Keratinocyte (primary cell): ENCODE measurements around the gene ARHGAP22. TPM values are rescaled to one million over a fixed set of nuclear protein-coding genes. Genes with fewer than 3 reads are reported as not detected.

ENCODE experiments used
- DNase-seq: peaks from one replicate; pipeline ENCODE4 v3.0.0-alpha.2; 2011; ENCODE audit warnings: low read depth, missing footprints, low spot score
- FAIRE-seq: peaks from 2 replicates; lab custom pipeline; 2011; peaks lifted over from hg19 to GRCh38; lab: Jason Lieb, UNC
- H2AFZ ChIP-seq: 2 replicates; pipeline ENCODE4 v1.6.0; 2012; ENCODE audit warnings: low read length, control low read depth, inconsistent platforms; ENCODE audit not compliant: control insufficient read depth
- H3K27ac ChIP-seq: 2 replicates; pipeline ENCODE4 v1.5.1; 2011; ENCODE audit warnings: low read length; ENCODE audit not compliant: control insufficient read depth, insufficient read depth
- H3K27me3 ChIP-seq: 3 replicates; pipeline ENCODE4 v1.6.0; 2011; ENCODE audit warnings: low read length; ENCODE audit not compliant: control insufficient read depth, insufficient read depth; ENCODE audit errors: extremely low read depth
- H3K36me3 ChIP-seq, 2 experiments: 2 replicates in 1 of 2; 3 replicates in 1 of 2; pipeline ENCODE4 v1.5.1; 2011; ENCODE audit warnings: low read length in 2 of 2, mild to moderate bottlenecking in 1 of 2; ENCODE audit not compliant: control insufficient read depth in 2 of 2, insufficient read depth in 2 of 2; ENCODE audit errors: extremely low read depth in 1 of 2
- H3K4me1 ChIP-seq: 3 replicates; pipeline ENCODE4 v1.5.1; 2011; ENCODE audit warnings: low read length; ENCODE audit not compliant: control insufficient read depth, insufficient read depth; ENCODE audit errors: extremely low read depth
- H3K4me2 ChIP-seq: 3 replicates; pipeline ENCODE4 v1.6.0; 2011; ENCODE audit warnings: low read depth, low read length; ENCODE audit not compliant: control insufficient read depth, insufficient read depth; ENCODE audit errors: extremely low read depth
- H3K4me3 ChIP-seq, 3 experiments: fragments of 200-600 bp in 1 of 3; sonication (generic) in 1 of 3; 2 replicates in 2 of 3; 3 replicates in 1 of 3; pipeline ENCODE4 v1.5.1; 2011 to 2016; ENCODE audit warnings: low read length in 3 of 3, mild to moderate bottlenecking in 3 of 3, control low read depth in 2 of 3, inconsistent platforms in 1 of 3, low read depth in 1 of 3, mixed read lengths in 1 of 3, mixed run types in 1 of 3, moderate library complexity in 1 of 3; ENCODE audit not compliant: control insufficient read depth in 2 of 3, insufficient read depth in 2 of 3; ENCODE audit errors: extremely low read depth in 1 of 3
- H3K79me2 ChIP-seq: 2 replicates; pipeline ENCODE4 v1.6.0; 2012; ENCODE audit warnings: low read length; ENCODE audit not compliant: control insufficient read depth, insufficient read depth
- H3K9ac ChIP-seq: 3 replicates; pipeline ENCODE4 v1.6.0; 2011; ENCODE audit warnings: low read length; ENCODE audit not compliant: control insufficient read depth, insufficient read depth; ENCODE audit errors: extremely low read depth
- H3K9me1 ChIP-seq: 3 replicates; pipeline ENCODE4 v1.6.0; 2011; ENCODE audit warnings: low read length; ENCODE audit not compliant: control insufficient read depth, insufficient read depth; ENCODE audit errors: extremely low read depth
- H3K9me3 ChIP-seq: 2 replicates; pipeline ENCODE4 v1.5.1; 2012; ENCODE audit warnings: low read depth, low read length; ENCODE audit not compliant: control insufficient read depth
- H4K20me1 ChIP-seq: 3 replicates; pipeline ENCODE4 v1.6.0; 2011; ENCODE audit warnings: low read length; ENCODE audit not compliant: control insufficient read depth, insufficient read depth; ENCODE audit errors: extremely low read depth
- EZH2 ChIP-seq: IDR thresholded peaks from one replicate; pipeline ENCODE4 v1.6.1; 2012; ENCODE audit warnings: inconsistent platforms, mild to moderate bottlenecking, low read length, moderate library complexity
- dilution Hi-C: fragments of 300-500 bp; cut with MboI; formaldehyde crosslinking; loops from one replicate; pipeline ENCODE4 v1.7.0; 2020; ENCODE audit warnings: low sequenced_read_pairs; ENCODE audit not compliant: extremely low pct_ligation_motif_present
- polyA plus RNA-seq, 5 experiments: library from polyadenylated mRNA; depleted of rRNA in 3 of 5; stranded (reverse) in 3 of 5; stranded (forward) in 1 of 5; unstranded in 1 of 5; fragments of >200 nt; gene quantifications; 1 replicate in 1 of 5; 2 replicates in 3 of 5; 3 replicates in 1 of 5; pipeline versions ENCODE4 v1.2.1 to v1.2.3, GENCODE V29; 2011 to 2012; ENCODE audit warnings: missing spikeins in 2 of 5, low read depth in 1 of 5, low replicate concordance in 1 of 5
- TF ChIP-seq, protein P1 (sequence below), 3 experiments: IDR thresholded peaks in 1 of 3; conservative IDR thresholded peaks in 1 of 3; optimal IDR thresholded peaks in 1 of 3; 2 replicates in 2 of 3; 3 replicates in 1 of 3; pipeline versions ENCODE3 to v1.5.1; 2011; ENCODE audit warnings: low read length in 3 of 3, mild to moderate bottlenecking in 3 of 3, moderate library complexity in 2 of 3, control low read depth in 1 of 3, inconsistent platforms in 1 of 3; ENCODE audit not compliant: insufficient read depth in 2 of 3; ENCODE audit errors: extremely low read depth in 1 of 3

Gene ARHGAP22
- polyA plus RNA-seq, 1 donor (not counting 4 experiments of a cell fraction or from before 2014, with no cell fraction given) = 4.9 TPM

DNA sequence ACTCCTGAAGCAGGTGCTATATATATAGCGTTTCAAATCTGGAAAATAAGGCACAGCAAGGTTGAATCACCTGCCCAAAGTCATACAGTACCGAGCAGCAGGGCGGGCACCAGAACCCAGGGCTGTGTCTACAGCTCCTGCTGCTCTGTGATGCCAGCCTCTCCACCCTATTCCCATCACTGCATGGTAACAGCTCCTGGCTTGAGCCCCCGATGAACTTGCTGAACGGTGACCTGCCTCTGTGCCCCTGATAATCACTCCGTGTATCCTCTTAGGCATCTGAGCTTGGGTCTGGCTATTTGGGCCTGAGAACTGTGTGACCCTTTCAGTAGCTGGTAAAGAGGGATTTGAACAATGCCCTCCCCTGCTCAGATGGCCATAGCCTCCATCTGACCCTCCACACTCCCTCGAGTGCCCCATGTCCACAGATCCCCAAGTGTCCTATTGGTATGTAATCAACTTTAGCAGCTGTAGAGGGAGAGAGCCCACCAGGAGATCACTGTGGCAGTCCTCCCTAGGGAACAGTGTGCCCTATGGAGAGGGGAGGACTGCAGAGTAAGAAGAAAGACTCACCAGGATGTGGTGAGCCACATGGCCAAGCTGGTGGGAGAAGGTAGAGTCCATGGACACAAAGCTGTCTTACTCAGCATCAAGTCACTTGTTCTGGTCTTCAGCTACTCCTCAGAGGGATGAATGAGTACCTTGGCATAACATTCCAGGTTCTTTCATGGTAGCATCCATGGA is 1.1 kb upstream of the ARHGAP22 start:
- Histone ChIP-seq H2AFZ (no peak overlapping the region), H4K20me1 (no peaks in the 10 kb centered on the region), H3K9me1 (peaks cover 4% of the 10 kb centered on the region), H3K79me2 (peaks cover 25% of the 10 kb centered on the region), H3K4me2 (no peak overlapping the region), H3K27ac (no peak overlapping the region), H3K27me3 (peaks cover 22% of the 10 kb centered on the region), H3K4me1 (peaks cover 20% of the 10 kb centered on the region), H3K9me3 (no peaks in the 10 kb centered on the region), H3K4me3 (peak overlapping the region in 1 of 3 experiments; percentile 76), H3K36me3 (no peaks in the 10 kb centered on the region), H3K9ac (no peak overlapping the region)
- FAIRE-seq (peak; percentile 80), DNase-seq (no peak)
- dilution Hi-C loops = no loop called here
- TF ChIP-seq EZH2 = no peak
- TF ChIP-seq, protein P1, sequence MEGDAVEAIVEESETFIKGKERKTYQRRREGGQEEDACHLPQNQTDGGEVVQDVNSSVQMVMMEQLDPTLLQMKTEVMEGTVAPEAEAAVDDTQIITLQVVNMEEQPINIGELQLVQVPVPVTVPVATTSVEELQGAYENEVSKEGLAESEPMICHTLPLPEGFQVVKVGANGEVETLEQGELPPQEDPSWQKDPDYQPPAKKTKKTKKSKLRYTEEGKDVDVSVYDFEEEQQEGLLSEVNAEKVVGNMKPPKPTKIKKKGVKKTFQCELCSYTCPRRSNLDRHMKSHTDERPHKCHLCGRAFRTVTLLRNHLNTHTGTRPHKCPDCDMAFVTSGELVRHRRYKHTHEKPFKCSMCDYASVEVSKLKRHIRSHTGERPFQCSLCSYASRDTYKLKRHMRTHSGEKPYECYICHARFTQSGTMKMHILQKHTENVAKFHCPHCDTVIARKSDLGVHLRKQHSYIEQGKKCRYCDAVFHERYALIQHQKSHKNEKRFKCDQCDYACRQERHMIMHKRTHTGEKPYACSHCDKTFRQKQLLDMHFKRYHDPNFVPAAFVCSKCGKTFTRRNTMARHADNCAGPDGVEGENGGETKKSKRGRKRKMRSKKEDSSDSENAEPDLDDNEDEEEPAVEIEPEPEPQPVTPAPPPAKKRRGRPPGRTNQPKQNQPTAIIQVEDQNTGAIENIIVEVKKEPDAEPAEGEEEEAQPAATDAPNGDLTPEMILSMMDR (optimal IDR thresholded peaks at IDR 0.05 in 1 of 3, IDR thresholded peaks at IDR 0.05 in 1 of 3, conservative IDR thresholded peaks at IDR 0.05 in 1 of 3; ENCODE audit: extremely low read depth in 1 of 3, insufficient read depth in 2 of 3, low read length in 3 of 3) = no peak

DNA sequence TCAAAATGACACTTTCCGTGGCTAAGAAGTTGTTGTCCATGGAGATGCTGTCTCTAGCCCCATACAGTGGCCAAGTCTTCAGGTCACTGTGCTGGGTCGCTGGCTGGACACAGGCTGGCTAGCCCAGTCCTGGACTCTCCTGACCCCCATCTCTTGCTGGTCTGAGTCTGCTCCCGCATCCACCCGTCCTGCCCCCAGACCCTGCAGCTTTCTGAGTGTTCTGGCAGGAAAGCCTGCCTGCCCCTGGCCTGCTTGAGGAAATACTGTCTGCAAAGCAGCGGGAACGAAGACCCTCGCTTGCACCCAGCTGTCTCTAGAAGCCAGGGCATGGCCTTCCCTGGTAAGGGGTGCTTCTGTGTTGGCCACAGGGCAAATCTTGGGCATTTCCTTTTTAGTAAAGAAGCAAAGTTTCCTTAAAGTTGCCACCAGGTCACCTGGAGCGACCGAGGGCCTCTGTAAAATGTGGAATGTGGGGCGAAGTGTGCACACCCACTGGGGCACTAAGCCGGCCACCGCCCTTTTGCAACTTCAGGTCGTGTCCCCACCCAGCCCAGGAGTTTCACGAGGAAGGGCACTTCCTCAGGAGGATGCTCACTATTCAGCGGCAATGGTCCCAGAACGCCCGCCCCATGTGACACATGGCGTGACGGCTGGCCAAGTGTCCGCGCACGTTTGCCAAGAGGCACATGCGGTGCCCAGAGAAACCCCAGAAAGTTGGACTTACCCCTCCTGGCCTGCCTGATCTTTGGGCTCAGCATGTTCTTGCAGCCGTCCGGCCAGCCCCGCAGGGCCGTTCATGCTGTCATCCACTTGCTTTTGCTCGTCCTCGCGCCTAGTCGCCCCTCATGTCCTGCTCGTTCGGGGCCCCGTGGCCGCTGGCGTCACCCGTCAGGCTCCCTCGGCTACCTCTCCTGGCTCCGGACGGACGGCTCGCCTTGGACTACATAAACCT is 558 bp downstream of the ARHGAP22 start:
- peaks cover 4% of the 10 kb centered on the region for H3K9me1 ChIP-seq

More for the DNA sequence above, 558 bp downstream of the ARHGAP22 start:
- DNase-seq (no peak), FAIRE-seq (no peak)
- no peak overlapping the region for H3K27ac ChIP-seq
- no peak for TF ChIP-seq EZH2
- TF ChIP-seq, protein P1 (optimal IDR thresholded peaks at IDR 0.05 in 1 of 3, IDR thresholded peaks at IDR 0.05 in 1 of 3, conservative IDR thresholded peaks at IDR 0.05 in 1 of 3; ENCODE audit: extremely low read depth in 1 of 3, insufficient read depth in 2 of 3, low read length in 3 of 3) = no peak
- dilution Hi-C loops = no loop called here
- H3K4me1 ChIP-seq = peaks cover 20% of the 10 kb centered on the region
- peak overlapping the region; percentile 77 for H3K4me2 ChIP-seq
- H3K9me3 ChIP-seq = no peaks in the 10 kb centered on the region
- H3K4me3 ChIP-seq = peak overlapping the region; percentile 28 to 76 (median 55)
- peaks cover 19% of the 10 kb centered on the region for H3K27me3 ChIP-seq
- H3K9ac ChIP-seq = peak overlapping the region; percentile 51
- no peaks in the 10 kb centered on the region for H4K20me1 ChIP-seq
- H2AFZ ChIP-seq = peak overlapping the region; percentile 81
- H3K79me2 ChIP-seq = peaks cover 26% of the 10 kb centered on the region
- H3K36me3 ChIP-seq = no peaks in the 10 kb centered on the region
